Measurements from ENCODE around the gene SLC35C1. TPM values are rescaled to one million over a fixed set of nuclear protein-coding genes. Genes with fewer than 3 reads are reported as not detected.

SLC35C1 gene
- total and polyA plus RNA-seq, 7 donors: 5.3 to 38.9 (median 8.6) TPM

DNA sequence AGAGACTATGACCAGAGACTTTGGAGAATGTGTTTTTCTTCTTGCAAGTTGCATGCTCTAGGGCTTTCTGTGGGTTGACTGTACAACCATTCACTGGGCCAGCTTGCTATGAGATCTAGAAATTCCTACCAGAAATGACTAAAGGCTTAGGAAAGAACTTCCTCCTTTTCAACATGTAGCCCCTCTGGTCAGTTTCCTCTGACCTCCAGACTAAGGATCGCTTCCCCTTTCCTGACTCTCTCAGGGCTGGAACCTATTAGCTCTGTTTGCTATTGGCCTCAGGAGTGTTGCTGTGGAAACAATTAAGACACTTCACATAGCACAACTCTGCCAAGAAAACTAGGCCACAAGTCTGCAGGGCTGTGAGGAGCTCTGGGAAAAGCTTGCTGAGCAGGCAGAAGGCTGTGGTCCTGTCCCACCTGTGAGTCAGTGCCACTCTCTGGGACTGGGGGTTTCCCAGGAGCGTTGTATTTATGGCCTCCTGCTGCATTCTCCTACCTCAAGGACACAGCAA lies 53.1 kb downstream of the SLC35C1 start:
- no peak overlapping the region for H3K4me3 ChIP-seq
- no peaks in the 10 kb centered on the region for H3K27me3 ChIP-seq
- H3K27ac ChIP-seq: peak overlapping the region; percentile 81 to 99 (median 88)
- 18 to 53% methylated on average over 2 of the region's 2 CpGs for WGBS, 2 donors
- TF ChIP-seq, protein P1, sequence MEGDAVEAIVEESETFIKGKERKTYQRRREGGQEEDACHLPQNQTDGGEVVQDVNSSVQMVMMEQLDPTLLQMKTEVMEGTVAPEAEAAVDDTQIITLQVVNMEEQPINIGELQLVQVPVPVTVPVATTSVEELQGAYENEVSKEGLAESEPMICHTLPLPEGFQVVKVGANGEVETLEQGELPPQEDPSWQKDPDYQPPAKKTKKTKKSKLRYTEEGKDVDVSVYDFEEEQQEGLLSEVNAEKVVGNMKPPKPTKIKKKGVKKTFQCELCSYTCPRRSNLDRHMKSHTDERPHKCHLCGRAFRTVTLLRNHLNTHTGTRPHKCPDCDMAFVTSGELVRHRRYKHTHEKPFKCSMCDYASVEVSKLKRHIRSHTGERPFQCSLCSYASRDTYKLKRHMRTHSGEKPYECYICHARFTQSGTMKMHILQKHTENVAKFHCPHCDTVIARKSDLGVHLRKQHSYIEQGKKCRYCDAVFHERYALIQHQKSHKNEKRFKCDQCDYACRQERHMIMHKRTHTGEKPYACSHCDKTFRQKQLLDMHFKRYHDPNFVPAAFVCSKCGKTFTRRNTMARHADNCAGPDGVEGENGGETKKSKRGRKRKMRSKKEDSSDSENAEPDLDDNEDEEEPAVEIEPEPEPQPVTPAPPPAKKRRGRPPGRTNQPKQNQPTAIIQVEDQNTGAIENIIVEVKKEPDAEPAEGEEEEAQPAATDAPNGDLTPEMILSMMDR (IDR thresholded peaks at IDR 0.05): no peak
- TF ChIP-seq EP300 (IDR thresholded peaks at IDR 0.05) (no peak), POLR2A (IDR thresholded peaks at IDR 0.05) (no peak), POLR2AphosphoS5 (IDR thresholded peaks at IDR 0.05) (peak in 3 of 4 donors; percentile 48 to 79 (median 50))
- H3K36me3 ChIP-seq: peaks cover 16 to 31% (median 20%) of the 10 kb centered on the region in 4 donors
- no peaks in the 10 kb centered on the region for H3K9me3 ChIP-seq
- intact Hi-C loops (cut with DNase I): loop anchor here (2.0 kb wide), 1 partner anchor 13 kb away; no protein-coding TSS in a partner anchor
- peaks cover 0 to 86% (median 84%) of the 10 kb centered on the region in 4 donors for H3K4me1 ChIP-seq
- DNase-seq: peak; percentile 83

DNA sequence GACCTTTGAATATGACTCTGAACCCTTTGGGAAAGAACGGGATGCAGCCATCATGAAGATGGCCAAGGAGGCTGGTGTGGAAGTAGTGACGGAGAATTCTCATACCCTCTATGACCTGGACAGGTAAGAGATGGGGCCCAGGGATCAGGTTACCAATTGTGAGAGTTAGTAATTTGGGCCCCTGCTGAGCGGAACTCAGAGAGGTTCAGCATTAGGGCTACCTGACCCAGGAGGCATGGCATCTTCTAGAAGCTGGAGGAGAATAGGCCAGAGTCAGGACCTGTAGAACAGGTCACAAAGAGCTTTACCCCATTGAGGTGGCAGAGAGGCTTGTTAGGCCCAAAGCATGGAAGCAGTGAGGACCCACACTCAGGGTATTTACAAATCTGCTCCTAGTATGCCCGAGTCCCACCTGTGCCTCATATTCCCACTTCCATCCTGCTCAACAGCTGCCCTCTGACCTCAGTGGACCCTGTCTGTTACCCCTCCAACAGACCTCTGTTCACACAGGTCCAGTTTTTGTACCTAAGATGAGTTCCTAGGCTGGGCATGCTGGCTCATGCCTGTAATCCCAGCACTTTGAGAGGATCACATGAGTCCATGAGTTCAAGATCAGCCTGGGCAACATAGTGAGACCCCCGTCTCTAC lies 53.9 kb downstream of the SLC35C1 start:
- no peak overlapping the region for H3K4me3 ChIP-seq
- intact Hi-C loops (cut with DNase I): loop anchor here (2.0 kb wide), 1 partner anchor 14 kb away; no protein-coding TSS in a partner anchor
- peaks cover 24 to 40% (median 28%) of the 10 kb centered on the region in 4 donors for H3K36me3 ChIP-seq
- H3K4me1 ChIP-seq: peaks cover 0 to 77% (median 75%) of the 10 kb centered on the region in 4 donors
- peak overlapping the region; percentile 81 to 99 (median 88) for H3K27ac ChIP-seq
- DNase-seq: no peak
- 77 to 79% methylated on average over 5 of the region's 5 CpGs for WGBS, 2 donors
- no peaks in the 10 kb centered on the region for H3K9me3 ChIP-seq
- no peaks in the 10 kb centered on the region for H3K27me3 ChIP-seq
- TF ChIP-seq POLR2A (IDR thresholded peaks at IDR 0.05): no peak
- no peak for TF ChIP-seq EP300 (IDR thresholded peaks at IDR 0.05)
- TF ChIP-seq POLR2AphosphoS5 (IDR thresholded peaks at IDR 0.05): no peak
- TF ChIP-seq, protein P1 (IDR thresholded peaks at IDR 0.05): no peak

DNA sequence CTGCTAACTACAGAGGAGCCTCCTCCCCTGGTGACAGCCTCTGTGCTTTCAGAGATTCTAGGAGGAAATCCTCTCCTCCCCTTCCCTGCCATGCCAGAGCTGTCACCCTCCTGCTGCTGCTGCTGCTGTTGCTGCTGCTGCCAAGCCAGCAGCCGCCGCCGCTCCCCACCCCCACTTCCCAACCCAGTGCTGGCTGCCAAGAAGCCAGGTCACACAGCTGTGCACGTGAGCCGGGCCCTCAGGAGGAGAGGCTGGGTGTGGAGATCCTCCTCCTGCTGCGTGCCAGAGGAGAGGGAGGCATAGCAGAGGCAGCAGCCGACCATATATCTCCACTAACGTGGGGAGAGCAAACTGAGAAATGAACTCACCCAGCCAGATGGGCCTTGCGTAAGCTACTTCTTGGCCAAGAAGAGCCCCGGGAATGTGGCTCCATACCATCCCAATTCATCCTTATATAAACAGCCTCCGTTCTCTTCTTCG lies 54.8 kb downstream of the SLC35C1 start:
- peak; percentile 67 to 96 (median 88) for TF ChIP-seq EP300 (IDR thresholded peaks at IDR 0.05)
- TF ChIP-seq, protein P1 (IDR thresholded peaks at IDR 0.05): no peak
- TF ChIP-seq POLR2A (IDR thresholded peaks at IDR 0.05): no peak
- TF ChIP-seq POLR2AphosphoS5 (IDR thresholded peaks at IDR 0.05): peak; percentile 88 to 98 (median 90)
- H3K27me3 ChIP-seq: no peaks in the 10 kb centered on the region
- H3K4me3 ChIP-seq: no peak overlapping the region
- H3K9me3 ChIP-seq: no peaks in the 10 kb centered on the region
- H3K4me1 ChIP-seq: peaks cover 0 to 69% (median 67%) of the 10 kb centered on the region in 4 donors
- H3K27ac ChIP-seq: peak overlapping the region; percentile 81 to 99 (median 88)
- intact Hi-C loops (cut with DNase I): loop anchor here (2.0 to 5.0 kb wide), 3 partner anchors 15 to 43 kb away; no protein-coding TSS in a partner anchor
- H3K36me3 ChIP-seq: peaks cover 32 to 48% (median 34%) of the 10 kb centered on the region in 4 donors
- WGBS, 2 donors: 23 to 57% methylated on average over 12 of the region's 12 CpGs
- peak; percentile 99 for DNase-seq

DNA sequence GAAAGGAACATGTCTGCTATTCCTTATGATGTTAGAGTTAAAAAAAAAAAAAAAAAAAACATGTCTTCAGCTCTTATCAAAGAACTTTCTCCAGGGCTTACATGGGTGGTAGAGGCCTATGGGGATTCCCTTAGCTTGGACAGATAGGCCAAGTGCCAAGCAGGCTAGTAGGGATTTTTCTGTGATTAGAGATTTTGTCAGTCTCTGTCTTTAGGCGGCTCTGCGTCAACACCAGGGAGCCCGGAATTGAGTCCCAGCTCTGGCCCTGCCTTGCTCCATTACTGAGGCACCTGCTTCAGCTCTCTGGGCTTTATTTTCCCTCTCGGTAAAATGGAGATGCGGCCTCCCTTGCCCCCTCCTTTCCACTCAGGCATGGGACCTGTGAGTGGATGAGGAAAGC lies 55.4 kb downstream of the SLC35C1 start:
- no peaks in the 10 kb centered on the region for H3K27me3 ChIP-seq
- 94 to 95% methylated on average over 5 of the region's 5 CpGs for WGBS, 2 donors
- peak overlapping the region; percentile 81 to 99 (median 88) for H3K27ac ChIP-seq
- intact Hi-C loops (cut with DNase I): loop anchor here (2.0 to 5.0 kb wide), 2 partner anchors 20 to 42 kb away; no protein-coding TSS in a partner anchor
- TF ChIP-seq, protein P1 (IDR thresholded peaks at IDR 0.05): no peak
- TF ChIP-seq EP300 (IDR thresholded peaks at IDR 0.05) (no peak), POLR2A (IDR thresholded peaks at IDR 0.05) (no peak), POLR2AphosphoS5 (IDR thresholded peaks at IDR 0.05) (no peak)
- H3K36me3 ChIP-seq: peaks cover 32 to 54% (median 36%) of the 10 kb centered on the region in 4 donors
- H3K9me3 ChIP-seq: no peaks in the 10 kb centered on the region
- peaks cover 0 to 62% (median 60%) of the 10 kb centered on the region in 4 donors for H3K4me1 ChIP-seq
- no peak overlapping the region for H3K4me3 ChIP-seq
- no peak for DNase-seq

Measured in sigmoid colon (tissue), 7 donors.